Naive B cell (primary cell): ENCODE results near the gene TACC2. TPM values are rescaled to one million over a fixed set of nuclear protein-coding genes. Genes with fewer than 3 reads are reported as not detected.

ENCODE experiments used
- ATAC-seq, 2 donors: fragments of 150-1000 bp; cut with Tn5 transposase; 2 replicates each; pipeline ENCODE4 v1.10.0; 2021; ENCODE audit warnings: low read depth in 2 of 2, mild to moderate bottlenecking in 2 of 2, moderate library complexity in 2 of 2
- DNase-seq: peaks from one replicate; pipeline ENCODE4 v3.0.0; 2022
- H3K27ac Mint-ChIP-seq, 6 donors: one replicate each; pipeline ENCODE4 v1.8.0; 2020 to 2022; ENCODE audit warnings: mild to moderate bottlenecking in 6 of 6, mixed read lengths in 6 of 6, moderate library complexity in 5 of 6, inconsistent platforms in 2 of 6
- H3K27me3 Mint-ChIP-seq, 3 donors: one replicate each; pipeline ENCODE4 v1.8.0; 2021 to 2022; ENCODE audit warnings: mixed read lengths in 3 of 3, mild to moderate bottlenecking in 1 of 3
- H3K36me3 Mint-ChIP-seq, 2 donors: one replicate each; pipeline ENCODE4 v1.8.0; 2020 to 2022; ENCODE audit warnings: mixed read lengths in 2 of 2, inconsistent platforms in 1 of 2, mild to moderate bottlenecking in 1 of 2
- H3K4me1 Mint-ChIP-seq, 3 donors: one replicate each; pipeline ENCODE4 v1.8.0; 2020 to 2022; ENCODE audit warnings: mixed read lengths in 3 of 3, inconsistent platforms in 1 of 3, mild to moderate bottlenecking in 1 of 3, moderate library complexity in 1 of 3
- H3K4me3 Mint-ChIP-seq, 8 donors: one replicate each; pipeline ENCODE4 v1.8.0; 2020 to 2022; ENCODE audit warnings: mild to moderate bottlenecking in 8 of 8, mixed read lengths in 8 of 8, moderate library complexity in 8 of 8, inconsistent platforms in 2 of 8
- H3K9me3 Mint-ChIP-seq, 7 donors: one replicate each; pipeline ENCODE4 v1.8.0; 2020 to 2022; ENCODE audit warnings: mixed read lengths in 7 of 7, mild to moderate bottlenecking in 5 of 7, inconsistent platforms in 2 of 7, moderate library complexity in 1 of 7
- polyA plus RNA-seq, 6 donors: library from polyadenylated mRNA; unstranded; fragments of 300-500 nt; fragmentation: Illumina TruSeq; gene quantifications; one replicate each; pipeline ENCODE4 v1.2.3, GENCODE V29; 2021; ENCODE audit warnings: low read depth in 6 of 6

TACC2 gene
- polyA plus RNA-seq, 6 donors from 2014 or later, result not detected

- H3K4me3 Mint-ChIP-seq, result no peak overlapping the region
- no peaks in the 10 kb centered on the region for H3K27me3 Mint-ChIP-seq
- no peak for ATAC-seq
- no peak for DNase-seq
- no peaks in the 10 kb centered on the region for H3K36me3 Mint-ChIP-seq
- no peaks in the 10 kb centered on the region for H3K4me1 Mint-ChIP-seq
- H3K27ac Mint-ChIP-seq, result no peak overlapping the region
- H3K9me3 Mint-ChIP-seq, result no peaks in the 10 kb centered on the region
Observed at GRCh38 chr10:122239578-122240257, 250.8 kb downstream of the TACC2 start.

GRCh38 chr10:122240401-122240800, 251.4 kb downstream of the TACC2 start:
- Mint-ChIP-seq H3K4me3 (no peak overlapping the region), H3K9me3 (no peaks in the 10 kb centered on the region), H3K36me3 (no peaks in the 10 kb centered on the region), H3K4me1 (no peaks in the 10 kb centered on the region), H3K27ac (no peak overlapping the region), H3K27me3 (no peaks in the 10 kb centered on the region)
- ATAC-seq (no peak), DNase-seq (no peak)

GRCh38 chr10:122241836-122242235, 252.9 kb downstream of the TACC2 start:
- ATAC-seq, result no peak
- H3K9me3 Mint-ChIP-seq, result no peaks in the 10 kb centered on the region
- no peak for DNase-seq
- no peak overlapping the region for H3K27ac Mint-ChIP-seq
- H3K4me1 Mint-ChIP-seq, result no peaks in the 10 kb centered on the region
- no peak overlapping the region for H3K4me3 Mint-ChIP-seq
- no peaks in the 10 kb centered on the region for H3K36me3 Mint-ChIP-seq
- H3K27me3 Mint-ChIP-seq, result no peaks in the 10 kb centered on the region

- H3K27ac Mint-ChIP-seq, result no peak overlapping the region
- peaks cover 0 to 14% (median 0%) of the 10 kb centered on the region in 3 donors for H3K27me3 Mint-ChIP-seq
- ATAC-seq, result no peak
- DNase-seq, result no peak
- H3K4me3 Mint-ChIP-seq, result no peak overlapping the region
- H3K36me3 Mint-ChIP-seq, result no peaks in the 10 kb centered on the region
- no peaks in the 10 kb centered on the region for H3K4me1 Mint-ChIP-seq
- peaks cover 0 to 4% (median 0%) of the 10 kb centered on the region in 7 donors for H3K9me3 Mint-ChIP-seq
Observed at GRCh38 chr10:122243550-122243949, 254.6 kb downstream of the TACC2 start.

- no peak for DNase-seq
- H3K27me3 Mint-ChIP-seq, result peaks cover 0 to 20% (median 0%) of the 10 kb centered on the region in 3 donors
Observed at GRCh38 chr10:122244001-122244975, 255.3 kb downstream of the TACC2 start.

GRCh38 chr10:122245136-122245535, 256.2 kb downstream of the TACC2 start:
- Mint-ChIP-seq H3K27me3 (peaks cover 0 to 20% (median 0%) of the 10 kb centered on the region in 3 donors), H3K9me3 (peaks cover 0 to 4% (median 0%) of the 10 kb centered on the region in 7 donors), H3K4me3 (no peak overlapping the region), H3K4me1 (no peaks in the 10 kb centered on the region), H3K36me3 (no peaks in the 10 kb centered on the region), H3K27ac (no peak overlapping the region)
- no peak for DNase-seq
- ATAC-seq, result no peak

More at GRCh38 chr10:122244001-122244975, 255.3 kb downstream of the TACC2 start:
- H3K4me3 Mint-ChIP-seq, result no peak overlapping the region
- H3K4me1 Mint-ChIP-seq, result no peaks in the 10 kb centered on the region
- H3K36me3 Mint-ChIP-seq, result no peaks in the 10 kb centered on the region
- H3K27ac Mint-ChIP-seq, result no peak overlapping the region
- H3K9me3 Mint-ChIP-seq, result peaks cover 0 to 4% (median 0%) of the 10 kb centered on the region in 7 donors
- no peak for ATAC-seq

- no peak for ATAC-seq
Observed at GRCh38 chr10:122245897-122246296, 256.9 kb downstream of the TACC2 start.

GRCh38 chr10:122246830-122247520, 258.0 kb downstream of the TACC2 start:
- DNase-seq (no peak), ATAC-seq (no peak)
- Mint-ChIP-seq H3K4me3 (no peak overlapping the region), H3K9me3 (peaks cover 0 to 4% (median 0%) of the 10 kb centered on the region in 7 donors), H3K36me3 (no peaks in the 10 kb centered on the region), H3K27ac (peak overlapping the region in 1 of 6 donors; percentile 72), H3K27me3 (peaks cover 0 to 20% (median 0%) of the 10 kb centered on the region in 3 donors), H3K4me1 (no peaks in the 10 kb centered on the region)

More at GRCh38 chr10:122245897-122246296, 256.9 kb downstream of the TACC2 start:
- Mint-ChIP-seq H3K36me3 (no peaks in the 10 kb centered on the region), H3K4me3 (no peak overlapping the region), H3K9me3 (peaks cover 0 to 4% (median 0%) of the 10 kb centered on the region in 7 donors), H3K27ac (no peak overlapping the region), H3K4me1 (no peaks in the 10 kb centered on the region), H3K27me3 (peaks cover 0 to 20% (median 0%) of the 10 kb centered on the region in 3 donors)
- no peak for DNase-seq

- Mint-ChIP-seq H3K4me1 (no peaks in the 10 kb centered on the region), H3K27me3 (peaks cover 0 to 20% (median 0%) of the 10 kb centered on the region in 3 donors), H3K9me3 (peaks cover 0 to 4% (median 0%) of the 10 kb centered on the region in 7 donors), H3K4me3 (no peak overlapping the region), H3K27ac (no peak overlapping the region), H3K36me3 (no peaks in the 10 kb centered on the region)
- ATAC-seq (no peak), DNase-seq (no peak)
Observed at GRCh38 chr10:122248356-122249302, 259.7 kb downstream of the TACC2 start.

GRCh38 chr10:122249303-122249850, 260.4 kb downstream of the TACC2 start:
- DNase-seq (no peak), ATAC-seq (no peak)
- Mint-ChIP-seq H3K4me3 (no peak overlapping the region), H3K4me1 (no peaks in the 10 kb centered on the region), H3K27me3 (peaks cover 0 to 20% (median 0%) of the 10 kb centered on the region in 3 donors), H3K27ac (no peak overlapping the region), H3K36me3 (no peaks in the 10 kb centered on the region), H3K9me3 (peaks cover 0 to 4% (median 0%) of the 10 kb centered on the region in 7 donors)

- DNase-seq, result no peak
- Mint-ChIP-seq H3K27ac (no peak overlapping the region), H3K9me3 (peaks cover 0 to 4% (median 0%) of the 10 kb centered on the region in 7 donors), H3K36me3 (no peaks in the 10 kb centered on the region), H3K4me3 (no peak overlapping the region), H3K27me3 (peaks cover 0 to 23% (median 1%) of the 10 kb centered on the region in 3 donors), H3K4me1 (no peaks in the 10 kb centered on the region)
- no peak for ATAC-seq
Observed at GRCh38 chr10:122249991-122250750, 261.2 kb downstream of the TACC2 start.
